Placental pericyte (primary cell): ENCODE measurements around the gene OR11H7. TPM values are rescaled to one million over a fixed set of nuclear protein-coding genes. Genes with fewer than 3 reads are reported as not detected.

Experiments
- total RNA-seq: library from RNA; depleted of rRNA; stranded (reverse); fragments of >200 nt; gene quantifications from 2 replicates; pipeline ENCODE4 v1.2.3, GENCODE V29; 2012

Gene OR11H7
- not detected in 2 replicates for total RNA-seq

GRCh38 chr14:20228681-20229080, at the start of gene OR11H7:
OR11H7 (plus strand) TSS chr14:20228981.

DNA sequence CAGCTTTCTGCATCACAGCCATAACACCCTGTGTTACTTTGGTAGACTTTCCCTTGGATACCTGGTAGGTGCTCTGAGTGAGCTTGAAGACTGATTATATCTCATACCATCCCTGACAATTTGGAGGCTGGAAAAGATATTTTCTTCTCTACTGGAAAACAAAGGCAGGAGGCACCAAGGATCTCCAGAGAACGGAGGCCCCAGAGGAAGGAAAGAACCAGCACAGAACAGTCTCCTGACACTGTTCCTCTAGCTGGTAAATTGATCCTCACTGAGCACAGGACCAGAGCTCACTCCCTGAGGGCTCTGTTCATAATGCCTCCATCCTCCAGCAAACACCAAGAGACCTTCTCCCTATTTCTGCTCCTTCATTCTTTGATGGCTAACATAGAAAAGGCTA, 38.2 kb upstream of the OR11H7 start, which contains the start of gene OR11G2:
OR11G2 (plus strand) TSS at position 301 of the 400 bp plus-strand sequence. CDS start 6,542 bp downstream, outside the sequence.

GRCh38 chr14:20223410-20223809, 5.4 kb upstream of the OR11H7 start, which contains the start of gene OR11H6:
OR11H6 (plus strand) TSS chr14:20223710; CDS start chr14:20223710, 0 bp downstream.

Other genes with a start within 250 kb of the OR11H7 start
- not detected in 2 replicates for gene OR4Q2, start 226.8 kb upstream of the OR11H7 start, total RNA-seq
- gene OR4K14, start 209.7 kb upstream of the OR11H7 start, total RNA-seq = not detected in 2 replicates
- not detected in 2 replicates for gene OR4K13, start 192.9 kb upstream of the OR11H7 start, total RNA-seq
- gene OR4L1, start 168.9 kb upstream of the OR11H7 start, total RNA-seq = not detected in 2 replicates
- not detected in 2 replicates for gene OR4K17, start 118.2 kb upstream of the OR11H7 start, total RNA-seq
- not detected in 2 replicates for gene OR4N5, start 90.2 kb upstream of the OR11H7 start, total RNA-seq
- not detected in 2 replicates for gene OR11G2, start 38.1 kb upstream of the OR11H7 start, total RNA-seq
- not detected in 2 replicates for gene OR11H6, start 5.3 kb upstream of the OR11H7 start, total RNA-seq
- gene OR11H4, start 10.3 kb downstream of the OR11H7 start, total RNA-seq = not detected in 2 replicates
- gene TTC5, start 77.0 kb downstream of the OR11H7 start, total RNA-seq = 19.7 and 21.0 TPM in 2 replicates
- gene CCNB1IP1, start 104.3 kb downstream of the OR11H7 start, total RNA-seq = 36.2 and 44.9 TPM in 2 replicates
- 10.1 and 18.9 TPM in 2 replicates for gene PARP2, start 114.7 kb downstream of the OR11H7 start, total RNA-seq
- gene TEP1, start 184.5 kb downstream of the OR11H7 start, total RNA-seq = 15.8 and 27.2 TPM in 2 replicates
- under 0.01 TPM in 1 of 2 replicates, not detected in the other for gene KLHL33, start 207.2 kb downstream of the OR11H7 start, total RNA-seq
- 31.3 and 60.0 TPM in 2 replicates for gene OSGEP, start 225.8 kb downstream of the OR11H7 start, total RNA-seq
- 70.2 and 100 TPM in 2 replicates for gene APEX1, start 226.2 kb downstream of the OR11H7 start, total RNA-seq
- 24.3 and 43.5 TPM in 2 replicates for gene PIP4P1, start 232.5 kb downstream of the OR11H7 start, total RNA-seq
- gene PNP, start 240.4 kb downstream of the OR11H7 start, total RNA-seq = 79.7 and 104 TPM in 2 replicates